Erythroblast (primary cell): Measurements from ENCODE around the gene ADA.

Source experiments
- GATA1 ChIP-seq: IDR thresholded peaks from 2 replicates; pipeline ENCODE4 v1.6.1; 2011; ENCODE audit warnings: low read depth, mild to moderate bottlenecking, control low read depth, low read length, moderate library complexity
- POLR2A ChIP-seq: IDR thresholded peaks from 2 replicates; pipeline ENCODE4 v1.6.1; 2011; ENCODE audit warnings: mild to moderate bottlenecking, low read length

- TF ChIP-seq POLR2A = no peak
- no peak for TF ChIP-seq GATA1
These were observed 64.2 kb downstream of the ADA start for GRCh38 chr20:44587035-44587980.
